Measurements from ENCODE around the gene SLC25A24. TPM values are rescaled to one million over a fixed set of nuclear protein-coding genes. Genes with fewer than 3 reads are reported as not detected.

SLC25A24 gene
- total and polyA plus RNA-seq, 2 of the 13 experiments (the other 11 are each of a cell fraction or from before 2014, with no cell fraction given) = 8.0 to 12.4 TPM

- TF ChIP-seq ZNF280D (CRISPR knock-in tag; IDR thresholded peaks at IDR 0.05) (no peak), SRY (CRISPR knock-in tag; IDR thresholded peaks at IDR 0.05) (no peak), ZNF414 (CRISPR knock-in tag; IDR thresholded peaks at IDR 0.05) (no peak)
Measured at GRCh38 chr1:108120163-108120562, 80.0 kb downstream of the SLC25A24 start (continued).

- POLR2A ChIA-PET = no interaction called here
- no TSS peak for BruUV-seq (replicated peaks)
- Histone ChIP-seq H3K4me3 (replicated peaks in 1 of 3; ENCODE audit: insufficient read depth in 1 of 3, low read depth in 2 of 3, low read length in 3 of 3) (no peak overlapping the region), H3K27me3 (ENCODE audit: control insufficient read depth in 1 of 2, insufficient read depth in 2 of 2, low read length in 2 of 2) (peaks cover 0 to 2% of the 10 kb centered on the region in 2 experiments; a peak in 1 of 5 replicates), H3K4me2 (ENCODE audit: low read depth, low read length) (no peak overlapping the region), H3K27ac (ENCODE audit: extremely low read length, insufficient read depth, low read length) (no peak overlapping the region), H3K9ac (ENCODE audit: insufficient read depth, low read depth, low read length) (no peak overlapping the region), H2AFZ (ENCODE audit: low read length) (no peak overlapping the region), H4K20me1 (ENCODE audit: insufficient read depth, low read length) (no peaks in the 10 kb centered on the region), H3K36me3 (replicated peaks in 1 of 2; ENCODE audit: control insufficient read depth in 1 of 2, insufficient read depth in 2 of 2, low read length in 2 of 2) (no peaks in the 10 kb centered on the region), H3K4me1 (ENCODE audit: insufficient read depth, low read length) (no peaks in the 10 kb centered on the region), H3K79me2 (ENCODE audit: insufficient read depth, low read length) (no peaks in the 10 kb centered on the region), H3K9me3 (ENCODE audit: low read length) (no peaks in the 10 kb centered on the region)
- no peak for DNase-seq (ENCODE audit: low spot score)
- no peak for ATAC-seq
- in situ Hi-C loops (cut with HindIII; ENCODE audit: extremely low pct_ligation_motif_present, low pct_unique_long_range_greater_than_20kb) (no loop called here), intact Hi-C loops (cut with micrococcal nuclease; ENCODE audit: unreplicated experiment) (no loop called here)
- 48% methylated on average over 5 of the region's 5 CpGs for WGBS (ENCODE audit: low lambda C conversion rate)
- no peak for FAIRE-seq
- CTCF ChIA-PET (ENCODE audit: low intra/inter-chr PET ratio, low total read pairs) = no interaction called here
- no peak for TF ChIP-seq ZNF235 (CRISPR knock-in tag; IDR thresholded peaks at IDR 0.05; ENCODE audit: borderline replicate concordance)
- no peak for TF ChIP-seq ZBTB34 (CRISPR knock-in tag; IDR thresholded peaks at IDR 0.05)
- TF ChIP-seq KDM5B (CRISPR knock-in tag; IDR thresholded peaks at IDR 0.05; ENCODE audit: borderline replicate concordance) = no peak
- TF ChIP-seq REST (IDR thresholded peaks at IDR 0.05; ENCODE audit: borderline replicate concordance in 1 of 2, low read depth in 1 of 2, low read length in 2 of 2) = no peak
- TF ChIP-seq PHF5A (CRISPR knock-in tag; IDR thresholded peaks at IDR 0.05; ENCODE audit: low read depth, unreplicated experiment) = no peak
- TF ChIP-seq XBP1 (CRISPR knock-in tag; IDR thresholded peaks at IDR 0.05) = no peak
- no peak for TF ChIP-seq FOXA3 (CRISPR knock-in tag; IDR thresholded peaks at IDR 0.05)
- no peak for TF ChIP-seq PRDM4 (CRISPR knock-in tag; IDR thresholded peaks at IDR 0.05; ENCODE audit: borderline replicate concordance)
Measured at GRCh38 chr1:108119500-108119899, 80.6 kb downstream of the SLC25A24 start.

All from HepG2 (cell line).